HG03066 (cell line): ENCODE results near the gene CDKL2.
"Not testable (repeated sequence)": the region's sequence is repeated elsewhere in the genome, so short reads cannot be mapped to it uniquely, and the experiment has no call there.

Source experiments
- ATAC-seq: cut with Tn5 transposase; IDR thresholded peaks from one replicate; pipeline ENCODE4 v1.9.1; 2021; ENCODE audit warnings: low read depth; ENCODE audit not compliant: unreplicated experiment

The CDKL2 gene

DNA sequence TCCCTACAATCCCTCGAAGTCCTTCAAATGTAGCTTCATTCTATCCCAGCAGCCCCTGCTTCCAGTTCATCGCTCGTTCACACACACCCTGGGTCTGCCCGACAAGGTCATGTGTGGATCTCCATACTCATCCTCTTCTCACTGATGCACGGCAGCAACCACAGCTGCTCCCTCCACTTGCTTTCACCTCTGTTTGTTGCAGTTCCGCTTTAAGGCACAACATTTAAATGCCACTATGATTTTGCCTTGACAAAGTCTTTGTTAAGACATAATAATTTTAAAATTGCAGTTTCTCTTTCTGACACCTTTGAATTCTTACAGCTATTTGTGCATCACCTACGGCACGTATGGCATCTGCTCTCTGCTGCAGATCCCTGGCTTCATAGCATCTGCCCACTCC lies 72.6 kb downstream of the CDKL2 start:
- ATAC-seq: no peak

DNA sequence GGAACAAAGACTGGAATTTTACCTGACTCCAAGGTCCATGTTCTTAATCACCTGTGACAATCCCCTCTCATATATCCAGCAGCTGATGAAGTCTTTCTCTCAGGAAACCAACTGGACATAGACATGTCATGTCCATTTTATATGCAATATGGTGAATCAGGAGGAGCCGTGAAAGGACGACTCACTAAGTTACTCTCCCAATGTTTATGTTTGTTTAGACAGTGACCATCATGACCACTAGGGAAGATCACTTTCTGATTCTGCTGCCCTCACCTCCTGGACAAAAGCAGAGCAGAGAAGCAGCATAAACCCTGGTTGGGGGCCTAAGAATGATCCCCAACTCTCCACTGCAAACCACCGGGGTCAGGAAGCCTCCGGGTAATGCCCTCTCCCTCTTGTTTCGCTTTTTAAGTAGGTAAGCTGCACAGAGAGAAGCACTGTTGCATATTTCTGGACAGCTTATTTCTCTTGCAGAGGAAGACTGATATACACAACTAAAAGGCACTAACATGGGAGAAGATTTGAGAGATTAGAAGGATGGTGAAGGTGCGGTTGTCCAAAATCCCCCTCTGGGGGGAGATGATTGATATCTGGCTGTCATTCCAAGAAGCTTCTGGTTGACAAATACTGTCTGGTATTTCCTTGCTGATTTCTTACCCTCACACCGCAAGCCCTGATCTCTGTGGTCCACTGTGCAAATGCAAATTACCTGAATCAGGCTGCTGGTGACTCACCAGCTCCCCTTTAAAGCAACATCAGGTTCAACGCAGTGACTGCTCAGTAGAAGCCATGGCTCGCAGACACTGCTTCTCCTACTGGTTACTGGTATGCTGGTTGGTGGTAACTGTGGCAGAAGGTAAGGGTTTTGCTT lies 74.8 kb downstream of the CDKL2 start, which contains the start of gene ODAPH:
Gene ODAPH, plus strand, starts transcription at position 773 of the 871 bp plus-strand sequence. Its CDS starts 17 bp downstream, at position 790.
- ATAC-seq: peak; percentile 91

DNA sequence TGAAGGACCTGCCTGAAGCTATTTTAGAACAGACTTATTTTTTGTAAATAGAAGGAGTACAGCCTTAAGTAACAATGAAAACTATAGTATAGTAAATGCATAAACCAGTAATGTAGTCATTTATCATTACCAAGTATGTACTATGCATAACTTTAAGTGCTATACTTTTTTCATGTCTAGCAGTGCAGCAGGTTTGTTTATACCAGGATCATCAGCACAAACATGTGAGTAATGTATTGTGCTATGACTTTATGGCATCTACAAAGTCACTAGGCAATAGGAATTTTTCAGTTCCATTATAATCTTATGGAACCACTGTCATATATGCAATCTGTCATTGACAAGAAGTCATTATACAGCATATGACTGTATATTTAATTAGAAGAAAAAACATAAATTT lies 77.9 kb downstream of the CDKL2 start:
- ATAC-seq: no peak

DNA sequence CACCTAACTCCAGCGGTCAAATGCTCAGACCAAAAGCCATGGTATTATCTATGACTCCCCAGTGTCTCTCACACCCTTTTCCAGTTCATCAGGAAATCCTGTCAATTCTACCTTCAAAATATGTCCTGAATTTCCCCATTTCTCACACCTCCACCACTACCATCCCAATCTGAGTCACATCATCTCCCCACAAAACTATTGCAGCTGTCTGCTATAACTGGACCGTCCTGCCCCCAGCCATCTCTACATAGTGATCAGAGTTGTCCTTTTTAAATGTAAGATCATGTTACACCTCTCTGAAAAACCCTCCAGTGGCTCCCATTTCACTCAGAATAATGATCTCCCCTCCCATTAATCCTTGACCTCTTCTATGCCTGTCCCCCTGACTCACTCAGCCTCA lies 81.3 kb downstream of the CDKL2 start:
- ATAC-seq: no peak

DNA sequence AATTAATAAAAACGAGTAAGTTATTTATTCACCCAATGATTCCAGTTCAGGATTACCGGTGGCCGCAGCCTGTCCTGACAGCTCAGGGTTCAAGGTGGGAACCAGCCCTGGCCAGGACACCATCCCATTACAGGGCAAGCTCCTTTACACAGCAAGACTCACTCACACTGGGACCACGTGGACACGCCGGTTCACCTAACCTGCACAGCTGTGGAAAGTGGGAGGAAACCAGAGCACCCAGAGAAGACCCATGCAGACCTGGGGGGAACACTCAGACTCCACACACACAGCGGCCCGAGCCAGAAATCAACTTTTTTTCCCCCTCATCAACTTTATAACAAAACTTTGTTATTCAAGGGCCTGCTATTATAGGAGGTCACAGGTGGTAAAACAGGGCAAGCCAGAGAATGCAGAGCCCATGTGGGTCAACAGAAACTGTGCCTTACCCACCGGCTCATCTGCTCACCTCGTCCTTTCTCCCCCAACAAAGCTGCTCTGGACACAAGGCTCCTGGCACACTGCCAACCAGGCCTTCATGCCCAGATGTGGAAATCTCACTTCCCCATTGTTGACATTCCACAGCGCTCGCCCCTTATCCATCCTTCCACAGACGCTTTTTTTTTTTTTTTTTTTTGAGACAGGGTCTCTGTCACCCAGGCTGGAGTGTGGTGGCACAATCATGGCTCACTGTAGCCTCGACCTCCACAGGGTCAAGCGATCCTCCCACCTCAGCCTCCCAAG lies 82.5 kb downstream of the CDKL2 start:
- ATAC-seq: no peak

DNA sequence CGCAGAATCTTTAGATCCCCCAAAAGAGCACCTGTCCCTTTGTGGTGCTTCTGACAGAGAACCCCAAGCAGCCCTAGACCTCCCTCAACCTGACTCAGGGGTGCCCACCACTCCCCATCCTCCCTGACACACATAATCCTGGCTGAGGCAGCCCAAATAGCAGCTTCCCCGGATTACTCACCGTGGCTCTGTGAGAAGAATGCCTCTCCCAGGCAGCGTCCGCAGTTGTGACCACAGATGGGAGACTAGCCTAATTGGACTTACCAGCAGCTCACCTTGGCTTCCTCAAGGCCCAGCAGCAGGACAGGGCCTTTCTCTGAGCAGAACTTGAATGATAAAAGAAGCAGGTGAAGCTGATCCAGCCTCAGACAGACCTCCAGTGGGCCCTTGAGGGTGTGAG lies 84.8 kb downstream of the CDKL2 start:
- ATAC-seq: no peak

DNA sequence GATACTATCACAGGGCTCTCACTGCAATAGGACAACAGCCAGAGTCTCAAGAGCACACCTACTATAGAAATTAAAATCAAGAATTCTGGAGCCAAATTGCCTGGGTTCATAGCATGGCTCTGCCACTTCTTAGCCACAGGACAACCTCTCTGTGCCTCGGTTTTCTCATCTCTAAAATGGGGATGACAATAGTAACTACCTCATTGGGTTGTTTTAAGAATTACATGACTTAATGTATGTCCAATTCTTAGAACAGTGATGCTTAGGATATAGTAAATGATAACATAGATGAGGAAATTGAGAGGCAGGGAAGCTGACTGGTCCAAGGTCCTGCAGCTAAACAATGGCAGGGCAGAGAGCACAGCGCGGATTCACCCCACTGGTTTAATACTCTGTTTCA lies 85.5 kb downstream of the CDKL2 start:
- no peak for ATAC-seq

DNA sequence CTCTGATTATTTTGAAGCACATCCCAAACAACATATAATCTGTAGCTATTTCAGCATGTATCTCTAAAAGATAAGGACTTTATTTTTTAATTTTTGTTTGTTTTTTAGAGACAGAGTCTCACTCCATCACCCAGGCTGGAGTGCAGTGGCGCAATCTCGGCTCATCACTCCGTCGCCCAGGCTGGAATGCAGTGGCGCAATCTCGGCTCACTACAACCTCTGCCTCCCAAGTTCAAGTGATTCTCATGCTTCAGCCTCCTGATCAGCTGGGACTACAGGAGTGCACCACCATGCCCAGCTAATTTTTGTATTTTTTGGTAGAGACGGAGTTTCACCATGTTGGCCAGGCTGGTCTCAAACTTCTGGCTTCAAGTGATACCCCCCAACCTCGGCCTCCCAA lies 86.1 kb downstream of the CDKL2 start:
- not testable (repeated sequence) for ATAC-seq

DNA sequence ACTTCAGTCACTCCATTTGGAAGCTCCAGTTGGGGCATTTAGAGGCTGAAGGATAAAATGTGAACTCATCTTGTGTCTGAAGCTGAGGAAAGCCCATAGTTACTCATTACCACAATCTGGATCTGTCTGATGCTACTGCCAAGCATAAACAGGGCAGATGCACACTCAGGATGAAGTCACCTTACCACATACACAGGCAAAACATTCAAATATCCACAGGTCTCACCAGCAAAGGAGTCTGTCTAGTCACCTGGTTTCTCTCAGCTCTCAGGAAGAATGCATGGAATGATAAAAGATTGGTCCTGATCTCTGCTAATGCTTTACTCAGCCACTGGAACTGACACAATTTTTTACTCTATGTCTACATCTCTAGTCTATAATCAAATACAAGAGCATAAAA lies 87.5 kb downstream of the CDKL2 start:
- ATAC-seq: no peak

DNA sequence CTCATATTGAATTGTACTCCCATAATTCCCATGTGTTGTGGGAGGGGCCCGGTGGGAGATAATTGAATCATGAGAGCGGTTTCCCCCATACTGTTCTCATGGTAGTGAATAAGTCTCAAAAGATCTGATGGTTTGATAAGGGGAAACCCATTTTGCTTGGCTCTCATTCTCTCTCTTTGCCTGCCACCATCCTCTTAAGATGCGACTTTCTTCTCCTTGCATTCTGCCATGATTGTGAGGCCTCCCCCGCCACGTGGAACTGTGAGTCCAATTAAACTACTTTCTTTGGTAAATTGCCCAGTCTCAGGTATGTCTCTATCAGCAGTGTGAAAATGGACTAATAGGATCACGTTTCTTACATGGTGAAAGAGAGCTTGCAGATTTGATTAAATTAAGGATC lies 93.0 kb downstream of the CDKL2 start:
- not testable (repeated sequence) for ATAC-seq

DNA sequence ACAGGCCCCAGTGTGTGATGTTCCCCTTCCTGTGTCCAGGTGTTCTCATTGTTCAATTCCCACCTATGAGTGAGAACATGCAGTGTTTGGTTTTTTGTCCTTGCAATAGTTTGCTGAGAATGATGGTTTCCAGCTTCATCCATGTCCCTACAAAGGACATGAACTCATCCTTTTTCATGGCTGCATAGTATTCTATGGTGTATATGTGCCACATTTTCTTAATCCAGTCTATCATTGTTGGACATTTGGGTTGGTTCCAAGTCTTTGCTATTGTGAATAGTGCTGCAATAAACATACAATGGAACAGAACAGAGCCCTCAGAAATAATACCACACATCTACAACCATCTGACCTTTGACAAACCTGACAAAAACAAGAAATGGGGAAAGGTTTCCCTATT lies 96.4 kb downstream of the CDKL2 start:
- not testable (repeated sequence) for ATAC-seq

DNA sequence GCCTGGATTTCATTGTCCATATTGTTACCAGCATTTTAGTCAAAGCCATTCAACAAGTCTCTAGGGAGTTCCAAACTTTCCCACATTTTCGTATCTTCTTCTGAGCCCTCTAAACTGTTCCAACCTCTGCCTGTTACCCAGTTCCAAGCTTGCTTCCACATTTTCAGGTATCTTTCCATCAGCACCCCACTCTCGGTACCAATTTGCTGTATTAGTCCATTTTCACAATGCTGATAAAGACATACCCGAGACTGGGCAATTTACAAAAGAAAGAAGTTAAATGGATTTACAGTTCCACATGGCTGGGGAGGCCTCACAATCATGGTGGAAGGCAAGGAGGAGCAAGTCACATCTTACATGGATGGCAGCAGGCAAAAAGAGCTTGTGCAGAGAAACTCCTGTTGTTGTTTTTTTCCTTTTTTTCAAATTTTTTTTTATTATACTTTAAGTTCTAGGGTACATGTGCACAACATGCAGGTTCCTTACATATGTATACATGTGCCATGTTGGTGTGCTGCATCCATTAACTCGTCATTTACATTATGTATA lies 96.9 kb downstream of the CDKL2 start:
- ATAC-seq: not testable (repeated sequence)

DNA sequence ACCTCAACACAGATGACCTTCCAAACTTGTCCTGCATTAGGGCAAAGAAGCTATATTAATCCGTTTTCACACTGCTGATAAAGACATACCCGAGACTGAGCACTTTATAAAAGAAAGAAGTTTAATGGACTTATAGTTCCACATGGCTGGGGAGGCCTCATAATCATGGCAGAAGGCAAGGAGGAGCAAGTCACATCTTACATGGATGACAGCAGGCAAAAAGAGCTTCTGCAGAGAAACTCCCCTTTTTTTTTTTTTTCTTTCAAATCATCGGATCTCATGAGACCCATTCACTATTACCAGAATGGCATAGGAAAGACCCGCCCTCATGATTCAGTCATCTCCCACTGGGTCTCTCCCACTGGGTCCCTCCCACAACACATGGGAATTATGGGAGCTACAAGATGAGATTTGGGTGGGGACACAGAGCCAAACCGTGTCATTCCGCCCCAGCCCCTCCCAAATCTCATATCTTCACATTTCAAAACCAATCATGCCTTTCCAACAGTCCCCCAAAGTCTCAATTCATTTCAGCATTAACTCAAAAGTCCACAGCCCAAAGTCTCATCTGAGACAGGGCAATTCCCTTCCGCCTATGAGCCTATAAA lies 98.7 kb downstream of the CDKL2 start:
- ATAC-seq: not testable (repeated sequence)

DNA sequence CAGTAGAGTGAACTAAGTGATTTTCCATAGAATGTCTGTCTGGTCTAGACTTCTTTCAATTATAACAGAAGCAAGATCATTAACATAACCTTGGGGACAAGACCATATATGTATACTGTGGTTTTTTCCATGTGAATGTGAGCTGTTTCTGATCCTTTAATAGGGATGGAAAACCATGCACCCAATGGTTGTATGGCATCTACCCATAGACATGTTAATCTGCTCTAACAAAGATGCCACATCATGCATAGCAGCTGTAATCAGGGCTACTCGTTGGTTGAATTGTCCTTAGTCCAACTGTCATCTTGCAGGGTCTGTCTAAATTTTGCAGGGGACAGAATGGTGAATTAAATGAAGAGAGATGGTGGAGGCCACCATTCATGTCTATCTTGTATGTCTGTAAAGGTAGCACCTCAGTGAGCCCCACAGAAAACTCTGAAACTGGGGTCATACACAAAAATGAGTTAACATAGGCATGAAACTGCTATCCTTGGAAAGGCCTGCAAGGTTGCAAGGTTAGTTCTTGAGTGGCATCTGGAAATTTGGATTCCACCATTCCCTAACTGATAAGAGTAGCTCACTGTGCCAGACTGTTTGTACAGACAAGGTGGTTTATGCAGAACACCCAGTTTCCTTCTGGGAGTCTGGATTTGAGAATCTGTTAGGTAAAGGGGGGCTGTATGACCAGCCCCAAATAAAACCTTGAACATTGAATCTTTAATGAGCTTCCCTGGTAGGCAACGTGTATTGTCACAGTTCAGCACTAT lies 99.6 kb downstream of the CDKL2 start:
- ATAC-seq: no peak
